Activated gamma-delta T cell (primary cell): ENCODE measurements around the gene NTHL1.
A peak's percentile ranks its signal among the peaks of the same experiment; 100 is the strongest.

Experiments
- DNase-seq: peaks from one replicate; lab custom pipeline; 2025; lab: John Stamatoyannopoulos, UW
- total RNA-seq, 2 donors: gene quantifications; one replicate each; lab custom pipeline; 2026; lab: John Stamatoyannopoulos, UW

Gene NTHL1
- total RNA-seq = 7.9 to 8.9 reads per million in 2 donors

GRCh38 chr16:2047330-2048115 lies at the start of gene NTHL1, which contains the start of gene TSC2:
Gene NTHL1 (minus strand): TSS chr16:2047834. CDS start chr16:2047823, 11 bp downstream.
Gene TSC2 (plus strand): TSS chr16:2047985. CDS start chr16:2048616, 631 bp downstream.
- DNase-seq = peak; percentile 87

GRCh38 chr16:2096853-2097595 lies 49.4 kb upstream of the NTHL1 start:
- DNase-seq = no peak

- no peak for DNase-seq
Measured at GRCh38 chr16:2095918-2096582, 48.4 kb upstream of the NTHL1 start.

DNA sequence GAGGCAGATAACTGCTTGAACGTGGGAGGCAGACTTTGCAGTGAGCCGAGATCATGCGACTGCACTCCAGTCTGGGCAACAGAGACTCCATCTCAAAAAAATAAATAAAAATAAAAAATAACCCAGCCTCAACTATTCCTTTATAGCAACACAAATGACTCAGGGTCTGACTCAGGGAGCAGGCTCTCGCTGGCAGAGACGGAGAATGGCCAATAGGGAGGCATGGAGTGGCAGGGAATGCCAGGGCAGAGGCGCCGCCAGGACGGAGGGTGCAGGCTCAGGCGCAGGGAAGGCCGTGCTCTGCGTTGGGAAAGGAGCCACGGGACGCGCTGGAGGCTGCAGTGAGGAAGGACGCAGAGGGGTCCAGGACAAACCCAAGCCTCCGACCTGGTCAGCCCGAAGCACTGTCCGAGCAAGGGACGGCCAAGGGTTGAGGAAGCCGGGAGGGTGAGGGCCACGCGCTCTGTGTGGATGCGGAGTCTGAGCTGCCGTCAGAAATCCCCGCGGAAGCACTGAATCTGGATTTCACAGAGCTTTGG lies 47.8 kb upstream of the NTHL1 start:
- no peak for DNase-seq

DNA sequence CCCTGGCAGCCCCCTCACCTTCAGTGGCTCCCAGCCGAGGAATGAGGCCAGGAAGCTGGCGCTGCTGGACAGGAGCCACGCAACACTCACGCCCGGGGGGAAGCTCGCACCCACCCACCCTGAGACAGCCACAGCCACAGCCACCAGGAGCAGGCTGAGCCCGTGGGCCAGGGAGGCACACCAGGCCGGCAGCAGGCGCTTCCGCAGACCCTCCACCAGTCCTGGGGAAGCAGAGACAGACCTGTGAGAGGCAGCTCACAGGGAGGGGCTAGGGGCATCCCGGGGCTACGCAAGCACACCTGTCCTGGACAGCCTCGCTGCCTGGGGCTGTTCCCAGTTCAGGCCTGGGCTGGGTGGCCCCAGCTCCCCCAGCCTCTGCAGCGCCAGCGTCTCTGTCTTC lies 46.2 kb upstream of the NTHL1 start:
- no peak for DNase-seq

- no peak for DNase-seq
Measured at GRCh38 chr16:2092866-2093265, 45.2 kb upstream of the NTHL1 start.

DNA sequence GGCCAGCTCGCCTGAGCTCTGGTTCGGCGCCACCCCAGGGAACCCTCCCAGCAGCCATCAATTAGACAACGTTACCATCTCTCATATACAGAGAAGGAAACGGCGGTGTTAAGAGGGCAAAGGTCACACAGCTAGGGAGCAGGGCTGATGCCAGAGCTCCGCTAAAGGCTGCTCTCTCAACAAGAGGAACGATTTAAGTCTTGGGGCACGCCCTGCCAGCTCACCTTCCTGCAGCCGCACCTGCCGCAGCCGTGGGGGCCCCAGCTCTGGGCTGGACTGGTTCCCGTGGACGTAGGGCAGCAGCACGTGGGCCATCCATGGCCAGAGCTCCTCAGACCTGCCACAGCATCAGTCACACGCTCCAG lies 44.6 kb upstream of the NTHL1 start:
- DNase-seq = no peak

DNA sequence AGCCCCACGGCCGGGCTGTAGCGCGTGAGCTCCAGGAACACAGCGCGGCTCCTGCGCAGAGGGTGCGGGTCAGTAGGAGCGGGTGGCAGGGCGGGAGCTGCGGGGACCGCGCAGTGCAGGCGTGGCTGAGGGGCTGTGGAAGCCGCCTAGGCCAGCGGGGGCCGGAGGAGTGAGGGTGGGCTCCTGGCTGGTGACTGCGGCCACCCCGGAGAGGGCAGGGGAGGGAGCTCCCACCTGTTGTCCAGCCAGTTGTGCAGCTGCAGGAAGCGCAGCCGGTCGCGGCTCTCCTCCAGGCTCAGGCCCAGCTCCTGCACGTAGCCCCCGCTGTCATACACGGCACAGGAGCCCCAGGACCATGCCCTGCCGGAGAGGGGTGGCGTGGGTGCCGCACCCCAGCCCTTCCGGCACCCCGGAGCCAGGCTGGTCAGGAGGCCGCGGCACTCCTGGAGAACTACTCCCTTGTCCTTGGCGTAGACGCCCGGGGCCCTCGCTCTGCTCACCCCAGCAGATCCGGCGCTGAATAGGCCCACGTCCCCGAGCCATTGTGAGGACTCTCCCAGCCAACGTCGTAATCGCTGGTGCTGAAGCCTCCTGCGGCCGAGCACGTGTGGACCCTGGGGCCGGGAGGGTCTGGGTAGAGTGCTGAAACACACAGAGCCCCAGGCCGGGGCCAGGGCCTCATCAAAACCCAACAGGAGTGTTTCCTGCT lies 44.1 kb upstream of the NTHL1 start:
- no peak for DNase-seq

DNA sequence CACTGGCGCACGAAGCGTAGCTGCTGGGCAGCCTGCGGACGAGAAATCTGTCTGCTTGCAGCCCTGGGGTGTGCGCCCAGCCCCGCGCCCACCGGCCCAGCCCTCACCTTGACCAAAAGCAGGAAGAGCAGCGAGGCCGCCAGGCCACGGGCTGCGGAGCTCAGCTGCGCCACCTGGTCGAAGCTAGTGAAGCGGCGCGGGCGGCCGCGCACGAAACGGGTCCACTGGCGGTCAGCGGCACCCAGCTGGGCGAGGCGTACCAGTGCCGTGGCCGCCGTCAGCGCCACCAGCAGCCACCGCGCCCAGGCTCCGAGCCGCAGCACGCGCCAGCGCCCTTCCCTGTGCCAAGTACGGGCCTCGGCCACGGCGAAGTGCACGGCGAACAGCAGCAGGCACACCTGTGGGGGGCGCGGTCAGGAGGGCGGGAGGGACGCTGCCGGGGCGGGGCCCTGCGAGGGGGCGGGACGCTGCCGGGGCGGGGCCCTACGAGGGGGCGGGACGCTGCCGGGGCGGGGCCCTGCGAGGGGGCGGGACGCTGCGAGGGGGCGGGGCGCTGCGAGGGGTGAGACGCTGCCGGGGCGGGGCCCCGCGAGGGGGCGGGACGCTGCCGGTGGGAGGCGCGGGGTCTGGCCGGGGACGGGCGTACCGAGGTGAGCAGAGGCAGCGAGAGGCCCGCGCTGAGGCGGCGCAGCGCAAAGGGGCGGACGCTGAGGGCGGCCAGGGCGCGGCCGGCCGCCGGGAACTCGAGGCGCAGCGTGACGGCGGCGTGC lies 43.3 kb upstream of the NTHL1 start:
- DNase-seq = no peak

GRCh38 chr16:2090481-2090776 lies 42.8 kb upstream of the NTHL1 start:
- no peak for DNase-seq

DNA sequence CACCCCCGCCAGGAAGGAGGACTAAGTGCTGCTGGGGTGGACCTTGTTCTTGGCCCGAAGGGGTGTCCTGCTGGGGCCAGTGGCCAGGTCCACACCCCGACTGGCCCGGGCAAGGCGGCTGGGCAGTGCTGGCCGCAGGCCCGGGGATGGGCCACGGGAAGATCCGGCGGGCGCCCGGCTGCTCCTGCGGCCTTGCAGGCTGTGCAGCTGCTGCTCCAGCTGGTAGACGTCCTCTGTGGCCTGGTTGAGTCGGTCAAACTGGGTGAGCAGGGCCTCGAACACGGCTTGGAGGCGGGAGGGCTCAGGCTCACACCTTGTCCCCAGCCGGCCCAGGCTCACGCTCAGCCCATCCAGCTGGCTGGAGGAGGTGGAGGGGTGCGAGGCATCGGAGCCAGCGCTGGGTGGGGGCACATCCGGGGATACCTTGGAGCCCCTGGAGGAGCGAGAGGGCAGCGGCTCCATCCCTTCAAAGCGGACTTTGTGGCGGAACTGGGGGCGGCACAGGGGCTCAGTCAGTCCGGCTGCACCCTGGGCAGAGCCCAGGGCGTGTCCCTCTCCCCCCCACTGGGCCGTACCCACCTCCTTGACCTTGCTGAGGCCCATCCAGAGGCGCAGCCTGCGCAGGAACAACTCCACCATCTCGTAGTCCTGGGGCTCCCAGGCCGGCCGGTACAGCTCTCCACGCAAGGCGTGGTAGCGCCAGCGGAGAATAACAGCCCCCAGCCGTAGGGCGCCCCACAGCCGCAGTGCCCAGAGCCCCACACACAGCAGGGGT lies 42.3 kb upstream of the NTHL1 start:
- DNase-seq = no peak

DNA sequence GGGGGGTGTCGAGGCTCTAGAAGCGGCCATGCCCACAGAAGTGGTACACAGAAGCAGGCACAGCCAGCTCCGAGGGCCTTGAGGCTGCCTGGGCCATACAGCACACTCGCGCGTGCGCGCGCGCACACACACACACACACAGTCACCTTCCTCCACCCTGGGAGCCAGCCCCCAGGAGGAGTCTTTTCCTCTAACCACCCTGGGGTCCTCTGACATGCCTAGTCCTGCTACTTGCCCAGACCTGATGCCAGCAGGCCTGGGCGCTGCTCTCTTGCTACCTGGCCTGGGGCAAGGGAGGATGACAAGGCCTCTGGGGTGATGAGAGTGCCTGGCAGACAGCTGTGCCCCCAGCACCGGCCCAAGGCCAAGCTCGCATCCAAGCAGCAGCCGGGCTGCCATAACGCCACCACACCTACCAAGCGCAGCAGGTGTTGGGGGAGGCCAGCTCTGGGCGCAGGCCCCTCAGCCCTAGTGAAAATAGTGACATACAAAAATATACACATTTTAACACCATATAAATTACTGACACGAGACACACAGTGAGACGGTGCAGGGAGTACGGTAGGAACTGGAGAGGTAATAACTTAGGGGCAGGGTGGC lies 41.2 kb upstream of the NTHL1 start:
- no peak for DNase-seq

DNA sequence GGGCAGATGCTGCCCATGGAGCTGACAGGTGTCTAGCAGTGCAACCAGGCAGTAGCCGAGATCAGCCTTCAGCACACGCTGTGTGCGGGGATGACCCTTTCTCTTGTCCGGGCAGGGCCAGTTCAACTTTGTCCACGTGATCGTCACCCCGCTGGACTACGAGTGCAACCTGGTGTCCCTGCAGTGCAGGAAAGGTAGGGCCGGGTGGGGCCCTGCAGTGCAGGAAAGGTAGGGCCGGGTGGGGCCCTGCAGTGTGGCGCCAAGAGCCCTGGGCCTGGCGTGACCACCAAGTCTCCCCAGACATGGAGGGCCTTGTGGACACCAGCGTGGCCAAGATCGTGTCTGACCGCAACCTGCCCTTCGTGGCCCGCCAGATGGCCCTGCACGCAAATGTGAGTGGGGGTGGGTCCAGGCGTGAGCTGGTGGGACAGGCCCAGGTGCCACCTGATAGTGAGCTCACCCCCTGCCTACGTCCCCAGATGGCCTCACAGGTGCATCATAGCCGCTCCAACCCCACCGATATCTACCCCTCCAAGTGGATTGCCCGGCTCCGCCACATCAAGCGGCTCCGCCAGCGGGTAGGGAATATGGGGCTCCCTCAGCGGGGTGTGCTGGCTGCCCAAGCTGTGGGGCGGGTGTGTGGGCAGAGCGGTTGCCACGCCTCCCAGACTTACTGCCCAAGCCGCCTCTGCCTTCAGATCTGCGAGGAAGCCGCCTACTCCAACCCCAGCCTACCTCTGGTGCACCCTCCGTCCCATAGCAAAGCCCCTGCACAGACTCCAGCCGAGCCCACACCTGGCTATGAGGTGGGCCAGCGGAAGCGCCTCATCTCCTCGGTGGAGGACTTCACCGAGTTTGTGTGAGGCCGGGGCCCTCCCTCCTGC lies 40.4 kb upstream of the NTHL1 start:
- DNase-seq = no peak

DNA sequence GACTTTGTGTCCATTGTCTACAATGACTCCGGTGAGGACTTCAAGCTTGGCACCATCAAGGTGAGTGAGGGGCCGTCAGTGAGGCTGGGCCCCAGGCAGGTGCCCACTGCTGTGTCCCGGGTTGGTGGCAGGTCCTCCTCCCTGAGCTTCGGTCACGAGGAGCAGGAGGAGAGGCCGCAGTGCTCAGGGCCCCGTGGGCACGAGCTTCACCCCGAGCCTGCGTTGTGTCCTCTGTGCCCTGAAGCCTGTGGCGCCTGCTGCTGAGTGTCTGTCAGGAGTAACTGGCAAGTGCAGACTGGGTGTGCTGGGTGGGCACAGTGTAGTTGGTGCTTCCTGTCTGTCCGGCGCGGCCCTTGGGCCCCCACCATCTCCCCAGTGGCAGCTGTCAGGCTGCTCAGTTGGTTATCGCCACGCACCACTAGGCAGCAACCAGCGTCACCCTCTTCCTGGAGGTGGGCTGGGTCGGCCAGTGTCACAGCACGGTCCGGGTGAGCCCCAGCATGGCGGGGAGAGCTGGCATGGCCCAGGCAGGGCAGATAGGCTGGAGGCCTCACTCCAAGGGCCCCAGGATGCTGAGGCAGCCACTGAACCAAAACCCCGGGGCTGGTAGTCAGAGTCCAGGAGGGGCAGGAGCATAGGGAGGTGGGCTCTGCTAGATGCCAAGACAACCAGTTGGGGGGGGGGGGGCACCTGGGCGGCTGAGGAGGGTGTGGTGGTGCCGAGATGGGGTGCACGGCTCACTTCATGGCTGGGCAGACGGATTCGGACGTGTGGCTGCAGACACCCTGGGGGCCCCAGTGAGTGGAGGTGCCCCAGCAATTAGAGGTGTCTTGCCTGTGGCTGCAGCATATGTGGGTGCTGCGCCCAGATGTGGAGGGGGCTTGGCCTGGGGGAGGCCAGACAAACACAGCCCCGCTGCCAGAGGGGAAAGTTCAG lies 39.4 kb upstream of the NTHL1 start:
- DNase-seq = no peak

GRCh38 chr16:2086106-2086742 lies 38.6 kb upstream of the NTHL1 start:
- DNase-seq = no peak

- DNase-seq = no peak
Measured at GRCh38 chr16:2085669-2086068, 38.0 kb upstream of the NTHL1 start.

DNA sequence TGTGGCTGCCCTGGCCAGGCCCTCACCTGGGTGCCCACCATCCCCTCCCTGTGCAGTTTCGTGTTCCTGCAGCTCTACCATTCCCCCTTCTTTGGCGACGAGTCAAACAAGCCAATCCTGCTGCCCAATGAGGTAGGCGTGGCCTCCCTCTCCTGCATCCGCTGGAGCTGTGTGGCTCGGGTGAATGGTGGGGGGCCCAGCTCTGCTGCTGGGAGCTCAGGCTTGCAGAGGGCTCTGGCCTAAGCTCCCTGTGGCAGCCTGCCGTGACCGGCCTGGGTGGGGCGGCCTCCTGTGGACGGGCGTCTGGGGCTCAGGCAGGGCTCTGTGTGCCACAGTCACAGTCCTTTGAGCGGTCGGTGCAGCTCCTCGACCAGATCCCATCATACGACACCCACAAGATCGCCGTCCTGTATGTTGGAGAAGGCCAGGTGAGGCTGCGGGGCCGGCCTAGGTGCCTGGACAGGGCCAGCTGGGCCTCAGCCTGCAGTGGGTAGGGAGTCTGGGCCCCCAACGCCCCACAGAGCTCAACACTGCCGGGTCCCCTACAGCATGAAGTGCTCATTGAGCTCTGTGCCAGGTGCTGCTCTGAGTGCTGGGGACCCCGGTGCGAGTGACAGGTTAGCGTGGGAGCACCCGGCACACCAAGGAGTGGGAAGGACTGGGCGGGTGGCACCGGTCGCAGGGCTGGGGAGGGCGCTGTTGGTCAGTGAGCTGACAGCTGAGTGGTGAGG lies 37.4 kb upstream of the NTHL1 start:
- no peak for DNase-seq
